HepG2 (cell line): ENCODE data around the gene GFRA4. TPM values are rescaled to one million over a fixed set of nuclear protein-coding genes. Genes with fewer than 3 reads are reported as not detected.

Experiments used
- ATAC-seq: fragments of 200-7000 bp; cut with Tn5 transposase; 3 replicates; pipeline ENCODE4 v1.9.1; 2020; ENCODE audit warnings: mild to moderate bottlenecking, moderate library complexity
- BruUV-seq: library from RNA; stranded (reverse); fragments of 400-500 nt; replicated peaks from 2 replicates; lab custom pipeline; 2021; lab: Mats Ljungman, UMichigan
- CTCF ChIA-PET: fragments of 300-600 bp; formaldehyde crosslinking; extraction: SDS; loops from one replicate; lab custom pipeline; 2021; ENCODE audit warnings: low total read pairs, inconsistent platforms, low intra/inter-chr PET ratio; lab: Yijun Ruan, JAX
- POLR2A ChIA-PET: fragments of 350-600 bp; sonication (Branson Sonifier 250); formaldehyde crosslinking; loops from one replicate; lab custom pipeline; 2020; ENCODE audit warnings: antibody characterized with exemption, inconsistent platforms; lab: Yijun Ruan, JAX
- DNase-seq: peaks from one replicate; pipeline ENCODE4 v3.0.0-alpha.2; 2015; ENCODE audit warnings: low spot score
- FAIRE-seq: peaks from 3 replicates; lab custom pipeline; 2011; peaks lifted over from hg19 to GRCh38; lab: Jason Lieb, UNC
- H2AFZ ChIP-seq: one replicate; pipeline ENCODE4 v1.6.1; 2011; ENCODE audit warnings: low read length, inconsistent platforms
- H3K27ac ChIP-seq: fragments of 300-600 bp; 3 replicates; pipeline ENCODE4 v1.8.0; 2011; ENCODE audit warnings: mixed run types, mild to moderate bottlenecking, mixed read lengths, low read length, inconsistent platforms; ENCODE audit not compliant: insufficient read depth; ENCODE audit errors: extremely low read length
- H3K27me3 ChIP-seq, 2 experiments: fragments of 200-600 bp in 1 of 2; 2 replicates in 1 of 2; 3 replicates in 1 of 2; pipeline versions ENCODE4 v1.6.0 to v1.8.0; 2011; ENCODE audit warnings: low read length in 2 of 2, mild to moderate bottlenecking in 2 of 2, moderate library complexity in 2 of 2, inconsistent platforms in 1 of 2; ENCODE audit not compliant: insufficient read depth in 2 of 2, control insufficient read depth in 1 of 2
- H3K36me3 ChIP-seq, 2 experiments: fragments of 200-600 bp in 1 of 2; replicated peaks in 1 of 2; 2 replicates in 1 of 2; 3 replicates in 1 of 2; pipeline versions ENCODE4 v1.5.1 to v1.8.0; 2011; ENCODE audit warnings: low read length in 2 of 2, inconsistent platforms in 1 of 2; ENCODE audit not compliant: insufficient read depth in 2 of 2, control insufficient read depth in 1 of 2
- H3K4me1 ChIP-seq: 2 replicates; pipeline ENCODE4 v1.5.1; 2012; ENCODE audit warnings: low read length, inconsistent platforms; ENCODE audit not compliant: insufficient read depth
- H3K4me2 ChIP-seq: 2 replicates; pipeline ENCODE4 v1.6.0; 2011; ENCODE audit warnings: low read depth, low read length, inconsistent platforms
- H3K4me3 ChIP-seq, 3 experiments: fragments of 200-600 bp in 1 of 3; sonication (generic), shearing (Covaris generic) in 1 of 3; replicated peaks in 1 of 3; 2 replicates each; pipeline ENCODE4 v1.5.1; 2011 to 2016; ENCODE audit warnings: low read length in 3 of 3, inconsistent platforms in 2 of 3, low read depth in 2 of 3, mild to moderate bottlenecking in 2 of 3, control low read depth in 1 of 3, mixed read lengths in 1 of 3; ENCODE audit not compliant: insufficient read depth in 1 of 3
- H3K79me2 ChIP-seq: one replicate; pipeline ENCODE4 v1.6.1; 2011; ENCODE audit warnings: low read length, inconsistent platforms; ENCODE audit not compliant: insufficient read depth
- H3K9ac ChIP-seq: 2 replicates; pipeline ENCODE4 v1.6.0; 2011; ENCODE audit warnings: mild to moderate bottlenecking, low read depth, low read length, inconsistent platforms; ENCODE audit not compliant: insufficient read depth
- H3K9me3 ChIP-seq: 2 replicates; pipeline ENCODE4 v1.5.1; 2012; ENCODE audit warnings: mild to moderate bottlenecking, low read length
- H4K20me1 ChIP-seq: 2 replicates; pipeline ENCODE4 v1.6.0; 2011; ENCODE audit warnings: inconsistent platforms, mild to moderate bottlenecking, low read length, moderate library complexity; ENCODE audit not compliant: insufficient read depth
- CC2D1A ChIP-seq: sonication (generic); formaldehyde crosslinking; IDR thresholded peaks from 2 replicates; pipeline ENCODE4 v1.8.1; 2023; ENCODE audit warnings: mild to moderate bottlenecking, missing genetic modification reagents
- HES4 ChIP-seq: sonication (generic); formaldehyde crosslinking; IDR thresholded peaks from 2 replicates; pipeline ENCODE4 v1.9.0; 2021; ENCODE audit warnings: mild to moderate bottlenecking, missing genetic modification reagents, borderline replicate concordance
- NFE2L2 ChIP-seq: fragments of 150-350 bp; IDR thresholded peaks from 2 replicates; pipeline ENCODE4 v1.6.1; 2014; ENCODE audit warnings: low read length
- NFIB ChIP-seq: sonication (generic); formaldehyde crosslinking; IDR thresholded peaks from 2 replicates; pipeline ENCODE4 v1.9.0; 2021; ENCODE audit warnings: missing genetic modification reagents, mild to moderate bottlenecking, borderline replicate concordance
- RAD51 ChIP-seq: fragments of 450-650 bp; IDR thresholded peaks from 2 replicates; pipeline ENCODE4 v1.6.1; 2016; ENCODE audit warnings: borderline replicate concordance
- RFXANK ChIP-seq: IDR thresholded peaks from 2 replicates; pipeline ENCODE4 v1.6.1; 2016
- RORA ChIP-seq: sonication (generic); formaldehyde crosslinking; IDR thresholded peaks from 2 replicates; pipeline ENCODE4 v1.5.0; 2020; ENCODE audit warnings: mild to moderate bottlenecking, missing genetic modification reagents, moderate library complexity
- ZNF224 ChIP-seq: sonication (generic); formaldehyde crosslinking; IDR thresholded peaks from 2 replicates; pipeline ENCODE4 v1.5.0; 2020; ENCODE audit warnings: mild to moderate bottlenecking, missing genetic modification reagents
- ZNF326 ChIP-seq: sonication (generic); formaldehyde crosslinking; IDR thresholded peaks from 2 replicates; pipeline ENCODE4 v1.4.0; 2020; ENCODE audit warnings: missing genetic modification reagents, borderline replicate concordance
- ZNF329 ChIP-seq: sonication (generic); formaldehyde crosslinking; IDR thresholded peaks from 2 replicates; pipeline ENCODE4 v1.9.0; 2021; ENCODE audit warnings: low read depth, mild to moderate bottlenecking, missing genetic modification reagents
- ZNF512B ChIP-seq: sonication (generic); formaldehyde crosslinking; IDR thresholded peaks from 2 replicates; pipeline ENCODE4 v1.5.1; 2020; ENCODE audit warnings: missing genetic modification reagents, mild to moderate bottlenecking, borderline replicate concordance
- ZNF720 ChIP-seq: sonication (generic); formaldehyde crosslinking; IDR thresholded peaks from 2 replicates; pipeline ENCODE4 v1.4.0; 2020; ENCODE audit warnings: missing genetic modification reagents
- ZNF788 ChIP-seq: sonication (generic); formaldehyde crosslinking; IDR thresholded peaks from 2 replicates; pipeline ENCODE4 v1.5.0; 2020; ENCODE audit warnings: mild to moderate bottlenecking, missing genetic modification reagents, borderline replicate concordance
- ZNF816 ChIP-seq: sonication (generic); formaldehyde crosslinking; IDR thresholded peaks from 2 replicates; pipeline ENCODE4 v1.8.0; 2022; ENCODE audit warnings: missing genetic modification reagents, mild to moderate bottlenecking, borderline replicate concordance
- ZSCAN9 ChIP-seq: IDR thresholded peaks from 2 replicates; pipeline ENCODE4 v1.6.1; 2016; ENCODE audit warnings: borderline replicate concordance
- WGBS: methylation state at CpG from one replicate; pipeline ENCODE4 v1.1.6; 2017; ENCODE audit warnings: low lambda C conversion rate; 5-methylcytosine and 5-hydroxymethylcytosine counted together
- in situ Hi-C: cut with HindIII; loops from 2 replicates; pipeline ENCODE4 v1.10.0; 2017; ENCODE audit warnings: low pct_unique_long_range_greater_than_20kb; ENCODE audit not compliant: extremely low pct_ligation_motif_present
- intact Hi-C: fragments of 100-400 bp; cut with micrococcal nuclease; formaldehyde crosslinking; loops from one replicate; pipeline ENCODE4 v1.10.0; 2022; ENCODE audit not compliant: unreplicated experiment
- polyA plus RNA-seq, 8 experiments: library from polyadenylated mRNA; depleted of rRNA in 3 of 8; stranded (reverse) in 7 of 8; unstranded in 1 of 8; fragments of >200 nt; fragmentation: Illumina TruSeq in 4 of 8; extraction: Trizol in 4 of 8; gene quantifications; 2 replicates each; pipeline versions ENCODE4 v1.2.1 to v1.2.3, GENCODE V29; 2011 to 2016; ENCODE audit warnings: low read depth in 4 of 8, missing spikeins in 1 of 8, mixed read lengths in 1 of 8; ENCODE audit not compliant: insufficient read depth in 1 of 8
- total RNA-seq, 5 experiments: library from RNA; depleted of rRNA; stranded (reverse); fragments of >200 nt; fragmentation: Illumina TruSeq; extraction: Trizol; gene quantifications; 2 replicates each; pipeline ENCODE4 v1.2.3, GENCODE V29; 2016; ENCODE audit warnings: low read depth in 1 of 5

GFRA4 gene
- total and polyA plus RNA-seq, 2 of the 13 experiments (the other 11 are each of a cell fraction or from before 2014, with no cell fraction given) = not detected

- intact Hi-C loops = no loop called here
- FAIRE-seq = no peak
- H3K27me3 ChIP-seq = peaks cover 21 to 52% of the 10 kb centered on the region in 2 experiments; a peak in 3 of 5 replicates
- no peak overlapping the region for H3K4me2 ChIP-seq
- ATAC-seq = no peak; the same call in 2 of the 3 replicates
- no peak for DNase-seq
- no peaks in the 10 kb centered on the region for H3K79me2 ChIP-seq
- H3K27ac ChIP-seq = no peak overlapping the region
- ChIA-PET CTCF (no interaction called here), POLR2A (interaction anchor here (0.6 kb wide), 1 partner anchor 36 kb away, joined by 3 read pairs; no protein-coding TSS in a partner anchor)
- no peaks in the 10 kb centered on the region for H3K36me3 ChIP-seq
- in situ Hi-C loops = no loop called here
- TF ChIP-seq ZSCAN9 = no peak
- TF ChIP-seq HES4 = no peak
- TF ChIP-seq RORA = no peak
- TF ChIP-seq RAD51 = no peak
- no peak for TF ChIP-seq ZNF512B (CRISPR knock-in tag)
- TF ChIP-seq NFE2L2 = no peak
- no peak for TF ChIP-seq RFXANK (CRISPR knock-in tag)
- no peak for TF ChIP-seq ZNF720
- no peak for TF ChIP-seq ZNF788 (CRISPR knock-in tag)
- TF ChIP-seq ZNF816 (CRISPR knock-in tag) = no peak
- no peak for TF ChIP-seq ZNF326 (CRISPR knock-in tag)
- TF ChIP-seq CC2D1A (CRISPR knock-in tag) = no peak
- no peak for TF ChIP-seq ZNF224
- TF ChIP-seq NFIB (CRISPR knock-in tag) = no peak
- no peak for TF ChIP-seq ZNF329 (CRISPR knock-in tag)
- no peaks in the 10 kb centered on the region for H4K20me1 ChIP-seq
- no TSS peak for BruUV-seq
- 20% methylated on average over 7 of the region's 16 CpGs for WGBS
- H3K4me3 ChIP-seq = no peak overlapping the region
- H2AFZ ChIP-seq = no peak overlapping the region
- H3K9ac ChIP-seq = no peak overlapping the region
- peaks cover 22% of the 10 kb centered on the region for H3K4me1 ChIP-seq
- peaks cover 5% of the 10 kb centered on the region; the same call in 1 of the 2 replicates for H3K9me3 ChIP-seq
These were observed 35.8 kb upstream of the GFRA4 start for GRCh38 chr20:3699037-3699436.
